ENCODE results near the gene CNN3. TPM values are rescaled to one million over a fixed set of nuclear protein-coding genes. Genes with fewer than 3 reads are reported as not detected.

CNN3 gene
- total RNA-seq, 1 donor: 316 TPM

DNA sequence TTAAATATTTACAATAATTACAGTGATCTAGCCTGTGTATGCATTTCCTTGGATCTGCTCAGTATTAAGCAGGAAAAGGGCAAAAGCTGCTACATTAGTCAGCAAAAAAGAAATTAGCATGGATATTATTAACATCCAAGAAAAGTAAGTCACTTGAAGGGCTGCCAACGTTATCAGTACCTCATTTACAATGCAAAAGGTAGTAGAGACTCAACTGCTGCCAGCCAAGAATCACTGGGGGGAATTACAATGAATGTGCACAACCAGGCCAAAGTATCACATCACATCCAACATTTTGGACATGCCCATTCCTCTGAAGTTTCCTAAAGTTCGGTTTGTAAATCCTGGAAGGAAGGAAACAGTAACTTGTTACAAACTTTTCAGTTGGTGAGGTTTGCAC, 1.9 kb downstream of the CNN3 start:
- Histone ChIP-seq H4K20me1 (ENCODE audit: insufficient read depth, low read length) (peaks cover 37% of the 10 kb centered on the region), H3K4me2 (ENCODE audit: insufficient read depth, low read length) (peak overlapping the region; percentile 97), H3K36me3 (ENCODE audit: insufficient read depth, low read length) (peaks cover 15% of the 10 kb centered on the region), H3K27me3 (ENCODE audit: insufficient read depth, low read length) (no peaks in the 10 kb centered on the region), H2AFZ (ENCODE audit: low read length) (no peak overlapping the region), H3K79me2 (ENCODE audit: insufficient read depth, low read length) (peaks cover 85% of the 10 kb centered on the region), H3K27ac (ENCODE audit: low read depth, low read length) (peak overlapping the region; percentile 90), H3K9me3 (ENCODE audit: low read depth, low read length) (no peaks in the 10 kb centered on the region), H3K4me1 (ENCODE audit: insufficient read depth, low read length) (peaks cover 59% of the 10 kb centered on the region), H3K4me3 (ENCODE audit: insufficient read depth, low read length) (peak overlapping the region; percentile 93)
- TF ChIP-seq, protein P1, sequence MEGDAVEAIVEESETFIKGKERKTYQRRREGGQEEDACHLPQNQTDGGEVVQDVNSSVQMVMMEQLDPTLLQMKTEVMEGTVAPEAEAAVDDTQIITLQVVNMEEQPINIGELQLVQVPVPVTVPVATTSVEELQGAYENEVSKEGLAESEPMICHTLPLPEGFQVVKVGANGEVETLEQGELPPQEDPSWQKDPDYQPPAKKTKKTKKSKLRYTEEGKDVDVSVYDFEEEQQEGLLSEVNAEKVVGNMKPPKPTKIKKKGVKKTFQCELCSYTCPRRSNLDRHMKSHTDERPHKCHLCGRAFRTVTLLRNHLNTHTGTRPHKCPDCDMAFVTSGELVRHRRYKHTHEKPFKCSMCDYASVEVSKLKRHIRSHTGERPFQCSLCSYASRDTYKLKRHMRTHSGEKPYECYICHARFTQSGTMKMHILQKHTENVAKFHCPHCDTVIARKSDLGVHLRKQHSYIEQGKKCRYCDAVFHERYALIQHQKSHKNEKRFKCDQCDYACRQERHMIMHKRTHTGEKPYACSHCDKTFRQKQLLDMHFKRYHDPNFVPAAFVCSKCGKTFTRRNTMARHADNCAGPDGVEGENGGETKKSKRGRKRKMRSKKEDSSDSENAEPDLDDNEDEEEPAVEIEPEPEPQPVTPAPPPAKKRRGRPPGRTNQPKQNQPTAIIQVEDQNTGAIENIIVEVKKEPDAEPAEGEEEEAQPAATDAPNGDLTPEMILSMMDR (IDR thresholded peaks at IDR 0.05; ENCODE audit: extremely low read depth, low read depth, low read length): no peak
- no peak for DNase-seq (ENCODE audit: insufficient read length, low spot score, missing footprints)

DNA sequence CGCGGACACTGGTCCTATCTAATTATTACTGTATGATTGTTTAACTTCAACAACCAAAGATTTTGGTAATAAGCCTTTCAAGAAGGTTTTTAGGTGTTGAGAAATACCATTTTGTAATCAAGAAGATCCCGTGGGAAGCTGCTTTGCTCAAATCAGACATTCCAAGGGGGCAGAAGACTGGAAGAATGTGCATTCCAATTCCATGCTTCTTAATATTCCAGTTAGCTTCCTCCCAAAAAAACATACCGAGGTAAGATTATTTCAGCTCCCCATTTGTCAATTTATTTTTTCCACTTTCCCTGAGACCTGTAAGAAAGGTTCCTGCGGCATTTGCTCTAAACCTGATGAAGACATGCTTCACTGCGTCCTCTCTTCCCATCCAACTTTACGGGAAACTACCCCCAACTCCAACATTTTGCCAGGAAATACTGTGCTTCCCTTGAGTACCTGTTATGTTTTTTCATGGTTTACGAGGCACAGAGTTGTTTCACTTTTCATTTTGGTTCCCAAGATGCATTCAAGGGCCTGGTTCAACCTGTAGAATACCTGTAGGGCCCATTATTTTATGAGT, 4.1 kb downstream of the CNN3 start:
- H3K27ac ChIP-seq (ENCODE audit: low read depth, low read length): peak overlapping the region; percentile 87
- no peaks in the 10 kb centered on the region for H3K27me3 ChIP-seq (ENCODE audit: insufficient read depth, low read length)
- H2AFZ ChIP-seq (ENCODE audit: low read length): no peak overlapping the region
- peaks cover 88% of the 10 kb centered on the region for H3K79me2 ChIP-seq (ENCODE audit: insufficient read depth, low read length)
- H4K20me1 ChIP-seq (ENCODE audit: insufficient read depth, low read length): peaks cover 54% of the 10 kb centered on the region
- H3K4me1 ChIP-seq (ENCODE audit: insufficient read depth, low read length): peaks cover 55% of the 10 kb centered on the region
- peak; percentile 75 for DNase-seq (ENCODE audit: insufficient read length, low spot score, missing footprints)
- H3K9me3 ChIP-seq (ENCODE audit: low read depth, low read length): no peaks in the 10 kb centered on the region
- TF ChIP-seq, protein P1 (IDR thresholded peaks at IDR 0.05; ENCODE audit: extremely low read depth, low read depth, low read length): no peak
- peak overlapping the region; percentile 97 for H3K4me2 ChIP-seq (ENCODE audit: insufficient read depth, low read length)
- peaks cover 15% of the 10 kb centered on the region for H3K36me3 ChIP-seq (ENCODE audit: insufficient read depth, low read length)
- peak overlapping the region; percentile 64 for H3K4me3 ChIP-seq (ENCODE audit: insufficient read depth, low read length)

DNA sequence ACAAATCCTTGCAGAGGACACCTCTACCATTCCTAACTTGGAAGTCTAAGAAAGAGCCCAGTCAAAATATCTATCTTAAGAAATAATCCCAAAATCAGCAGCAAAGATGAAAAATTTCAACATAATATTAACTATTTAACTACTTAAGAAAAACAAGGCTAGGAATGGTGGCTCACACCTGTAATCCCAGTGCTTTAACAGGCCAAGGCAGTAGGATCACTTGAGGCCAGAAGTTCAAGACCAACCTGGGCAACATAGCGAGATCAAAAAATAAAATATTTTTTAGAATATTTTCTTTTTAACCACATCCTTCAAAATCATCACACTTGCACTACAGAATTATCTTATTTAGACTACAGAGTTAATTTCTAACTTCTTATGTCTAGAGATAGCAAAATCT, 4.9 kb downstream of the CNN3 start:
- Histone ChIP-seq H3K27me3 (ENCODE audit: insufficient read depth, low read length) (no peaks in the 10 kb centered on the region), H2AFZ (ENCODE audit: low read length) (no peak overlapping the region), H3K79me2 (ENCODE audit: insufficient read depth, low read length) (peaks cover 96% of the 10 kb centered on the region), H3K9me3 (ENCODE audit: low read depth, low read length) (no peaks in the 10 kb centered on the region), H3K27ac (ENCODE audit: low read depth, low read length) (peak overlapping the region; percentile 87), H3K4me1 (ENCODE audit: insufficient read depth, low read length) (peaks cover 50% of the 10 kb centered on the region), H3K36me3 (ENCODE audit: insufficient read depth, low read length) (peaks cover 15% of the 10 kb centered on the region), H3K4me3 (ENCODE audit: insufficient read depth, low read length) (no peak overlapping the region), H4K20me1 (ENCODE audit: insufficient read depth, low read length) (peaks cover 62% of the 10 kb centered on the region), H3K4me2 (ENCODE audit: insufficient read depth, low read length) (no peak overlapping the region)
- DNase-seq (ENCODE audit: insufficient read length, low spot score, missing footprints): no peak
- TF ChIP-seq, protein P1 (IDR thresholded peaks at IDR 0.05; ENCODE audit: extremely low read depth, low read depth, low read length): no peak

- TF ChIP-seq, protein P1 (IDR thresholded peaks at IDR 0.05; ENCODE audit: extremely low read depth, low read depth, low read length): no peak
- peaks cover 49% of the 10 kb centered on the region for H3K4me1 ChIP-seq (ENCODE audit: insufficient read depth, low read length)
- H3K4me3 ChIP-seq (ENCODE audit: insufficient read depth, low read length): no peak overlapping the region
- peaks cover 74% of the 10 kb centered on the region for H4K20me1 ChIP-seq (ENCODE audit: insufficient read depth, low read length)
- H3K36me3 ChIP-seq (ENCODE audit: insufficient read depth, low read length): peaks cover 21% of the 10 kb centered on the region
- H3K27me3 ChIP-seq (ENCODE audit: insufficient read depth, low read length): no peaks in the 10 kb centered on the region
- H2AFZ ChIP-seq (ENCODE audit: low read length): no peak overlapping the region
- peak overlapping the region; percentile 18 for H3K27ac ChIP-seq (ENCODE audit: low read depth, low read length)
- no peak for DNase-seq (ENCODE audit: insufficient read length, low spot score, missing footprints)
- H3K79me2 ChIP-seq (ENCODE audit: insufficient read depth, low read length): peaks cover 100% of the 10 kb centered on the region
- peak overlapping the region; percentile 30 for H3K4me2 ChIP-seq (ENCODE audit: insufficient read depth, low read length)
- no peaks in the 10 kb centered on the region for H3K9me3 ChIP-seq (ENCODE audit: low read depth, low read length)
Measured at GRCh38 chr1:94920061-94920460, 6.8 kb downstream of the CNN3 start.

Measured in osteoblast (primary cell).